Measurements from ENCODE around the gene TRHDE.

DNA sequence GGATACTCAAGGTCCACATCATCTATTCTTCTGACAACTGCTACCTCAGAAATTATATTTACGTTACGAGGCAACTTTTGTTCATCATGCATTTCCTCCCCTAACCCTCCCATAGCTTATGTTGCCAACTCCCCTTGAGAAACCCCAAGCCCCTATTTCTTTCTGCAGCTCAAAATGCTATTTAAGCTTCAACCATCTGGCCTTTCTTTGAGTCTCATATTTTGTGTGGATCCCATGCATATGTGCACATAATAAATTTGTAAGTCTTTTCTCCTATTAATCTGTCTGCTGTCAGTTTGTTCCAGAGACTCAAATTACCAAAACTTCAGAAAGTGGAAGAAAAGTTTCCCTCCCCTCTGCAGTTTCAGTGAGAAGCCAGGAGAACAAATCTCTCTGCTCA is 444.1 kb downstream of the TRHDE start:
- TF ChIP-seq CTCF (IDR thresholded peaks at IDR 0.05; ENCODE audit: insufficient read depth, low read length) (no peak), POLR2AphosphoS5 (IDR thresholded peaks at IDR 0.05; ENCODE audit: low read depth) (no peak), REST (IDR thresholded peaks at IDR 0.05; ENCODE audit: insufficient replicate concordance, low read depth) (no peak), GABPA (IDR thresholded peaks at IDR 0.05; ENCODE audit: low read depth) (no peak)

All from HL-60 (cell line).